Activated CD4-positive, alpha-beta T cell treated with anti-CD3 and anti-CD28 coated beads, Interleukin-2, amount 10 ng/mL, durations not matched to agents 7 days and 5 days (primary cell): Measurements from ENCODE around the gene URI1. TPM values are rescaled to one million over a fixed set of nuclear protein-coding genes. Genes with fewer than 3 reads are reported as not detected.
"Not testable (repeated sequence)": the region's sequence is repeated elsewhere in the genome, so short reads cannot be mapped to it uniquely, and the experiment has no call there.

Experiments used
- CTCF ChIA-PET: fragments of 350-600 bp; sonication (Branson Sonifier 250); formaldehyde crosslinking; loops from one replicate; lab custom pipeline; 2021; ENCODE audit warnings: antibody characterized with exemption; lab: Charles Lee
- POLR2A ChIA-PET: fragments of 350-600 bp; sonication (Branson Sonifier 250); formaldehyde crosslinking; loops from one replicate; lab custom pipeline; 2021; ENCODE audit warnings: antibody characterized with exemption; lab: Charles Lee
- DNase-seq: peaks from one replicate; pipeline ENCODE4 v3.0.0-alpha.2; 2020
- H3K27ac Mint-ChIP-seq: one replicate; pipeline ENCODE4 v1.8.0; 2021; ENCODE audit warnings: mild to moderate bottlenecking, moderate library complexity, mixed read lengths
- H3K27me3 Mint-ChIP-seq: one replicate; pipeline ENCODE4 v1.8.0; 2021; ENCODE audit warnings: mixed read lengths
- H3K36me3 Mint-ChIP-seq: one replicate; pipeline ENCODE4 v1.8.0; 2021; ENCODE audit warnings: low read depth, mixed read lengths
- H3K4me1 Mint-ChIP-seq: one replicate; pipeline ENCODE4 v1.8.0; 2021; ENCODE audit warnings: mixed read lengths
- H3K4me3 Mint-ChIP-seq: one replicate; pipeline ENCODE4 v1.8.0; 2021; ENCODE audit warnings: mild to moderate bottlenecking, moderate library complexity, mixed read lengths
- H3K9me3 Mint-ChIP-seq: one replicate; pipeline ENCODE4 v1.8.0; 2021; ENCODE audit warnings: mixed read lengths
- total RNA-seq, 2 experiments: library from RNA; stranded (reverse); gene quantifications; one replicate each; pipeline ENCODE4 v1.2.3, GENCODE V29; 2021

The URI1 gene
- total RNA-seq = 10 to 100 TPM; 54.8 to 54.9 TPM

DNA sequence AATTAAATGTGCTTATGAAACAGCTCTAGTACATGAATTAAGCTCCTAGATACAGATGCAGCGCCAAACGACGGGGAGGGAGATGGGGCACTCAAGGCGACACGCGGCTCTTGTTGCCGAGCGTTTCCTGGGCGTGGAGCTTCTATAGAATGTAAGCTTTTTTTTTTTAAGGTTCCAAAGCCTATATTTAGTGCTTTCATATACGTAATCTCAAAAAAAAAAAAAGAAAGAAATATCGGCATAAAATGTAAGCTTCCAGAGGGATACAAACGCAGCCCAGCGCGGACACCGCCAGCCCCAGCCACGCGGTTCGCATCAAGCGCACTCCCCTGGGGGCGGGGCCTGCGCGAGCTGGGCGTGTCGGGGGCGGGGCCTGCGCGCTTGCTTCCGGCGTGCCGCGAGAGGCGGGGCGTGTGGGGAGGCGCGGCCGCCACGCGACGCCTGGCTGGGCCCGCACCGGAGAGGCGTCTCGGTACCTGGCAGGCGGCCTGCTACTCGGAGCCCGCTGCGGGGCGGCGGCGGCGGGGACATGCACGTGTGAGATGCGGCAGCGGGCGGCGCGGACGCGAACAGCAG is at the start of gene URI1:
Gene URI1, plus strand, starts transcription at position 412 of the 576 bp plus-strand sequence. CDS start 309 bp downstream, outside the sequence.
- peak; percentile 91 for DNase-seq
- Mint-ChIP-seq H3K27ac (peak within 1 kb of the TSS; percentile 94), H3K36me3 (peaks cover 24% of the 10 kb centered on the region), H3K4me1 (peaks cover 39% of the 10 kb centered on the region), H3K9me3 (peaks cover 14% of the 10 kb centered on the region), H3K27me3 (no peaks in the 10 kb centered on the region), H3K4me3 (peak within 1 kb of the TSS; percentile 96)
- CTCF ChIA-PET = interaction anchor here (0.6 to 1.3 kb wide), 10 partner anchors 18 to 396 kb away, joined by 3 to 5 read pairs (median 3); no protein-coding TSS in a partner anchor
- POLR2A ChIA-PET = interaction anchor here (0.6 to 0.7 kb wide), 3 partner anchors 46 to 229 kb away, joined by 3 read pairs; no protein-coding TSS in a partner anchor

- ChIA-PET POLR2A (no interaction called here), CTCF (no interaction called here)
- no peak for DNase-seq
- H3K27ac Mint-ChIP-seq = no peak overlapping the region
- H3K4me1 Mint-ChIP-seq = no peaks in the 10 kb centered on the region
- H3K4me3 Mint-ChIP-seq = no peak overlapping the region
- H3K9me3 Mint-ChIP-seq = peaks cover 3% of the 10 kb centered on the region
- peaks cover 7% of the 10 kb centered on the region for H3K27me3 Mint-ChIP-seq
- H3K36me3 Mint-ChIP-seq = no peaks in the 10 kb centered on the region
Measured at GRCh38 chr19:29893606-29894284, 48.3 kb upstream of the URI1 start.

GRCh38 chr19:29896802-29897201 is 45.2 kb upstream of the URI1 start:
- Mint-ChIP-seq H3K4me1 (no peaks in the 10 kb centered on the region), H3K36me3 (no peaks in the 10 kb centered on the region), H3K27me3 (peaks cover 7% of the 10 kb centered on the region), H3K4me3 (no peak overlapping the region), H3K27ac (no peak overlapping the region), H3K9me3 (no peaks in the 10 kb centered on the region)
- CTCF ChIA-PET = interaction anchor here (1.4 kb wide), 1 partner anchor 11 kb away, joined by 3 read pairs; no protein-coding TSS in a partner anchor
- POLR2A ChIA-PET = no interaction called here
- DNase-seq = no peak

DNA sequence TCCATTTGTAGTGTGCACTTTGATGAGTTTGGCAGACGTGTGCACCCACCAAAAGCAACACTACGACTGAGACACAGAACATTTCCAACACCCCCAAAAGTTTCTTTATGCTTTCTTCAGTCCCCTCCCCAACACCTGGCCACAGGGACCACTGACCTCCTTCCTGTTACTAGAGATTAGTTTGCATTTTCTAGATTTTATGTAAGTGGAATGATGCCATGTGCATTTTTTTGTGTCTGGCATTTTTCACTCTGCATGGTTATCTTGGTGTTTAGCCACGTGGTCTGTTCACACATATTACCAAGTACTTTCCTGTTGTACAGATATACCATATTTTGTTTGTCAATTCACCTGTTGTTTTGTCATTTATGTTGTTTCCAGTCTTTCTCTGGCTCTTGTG is 44.6 kb upstream of the URI1 start:
- DNase-seq = no peak
- no peaks in the 10 kb centered on the region for H3K36me3 Mint-ChIP-seq
- no peaks in the 10 kb centered on the region for H3K9me3 Mint-ChIP-seq
- H3K27ac Mint-ChIP-seq = no peak overlapping the region
- H3K4me3 Mint-ChIP-seq = no peak overlapping the region
- no peaks in the 10 kb centered on the region for H3K4me1 Mint-ChIP-seq
- POLR2A ChIA-PET = no interaction called here
- CTCF ChIA-PET = no interaction called here
- peaks cover 7% of the 10 kb centered on the region for H3K27me3 Mint-ChIP-seq

DNA sequence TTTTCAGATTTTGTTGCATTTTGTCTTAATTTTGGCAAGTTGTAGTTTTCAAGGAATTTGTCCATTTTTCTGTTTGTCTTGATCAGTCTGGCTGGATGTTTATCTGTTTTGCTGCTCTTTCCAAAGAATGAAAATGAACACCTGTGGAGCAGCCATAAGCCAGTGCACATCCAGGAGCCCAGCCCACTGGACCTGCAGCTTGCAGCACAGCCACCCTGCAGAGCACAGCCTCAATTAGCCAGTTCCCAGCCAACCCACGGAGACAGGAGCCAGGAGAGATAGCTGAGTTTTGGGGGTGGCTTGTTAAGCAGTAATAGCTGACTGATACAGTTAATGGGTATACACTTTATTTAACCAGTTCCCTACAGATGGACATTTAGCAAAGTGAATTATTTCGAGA is 38.0 kb upstream of the URI1 start:
- Mint-ChIP-seq H3K27ac (no peak overlapping the region), H3K4me3 (no peak overlapping the region), H3K4me1 (no peaks in the 10 kb centered on the region), H3K36me3 (no peaks in the 10 kb centered on the region), H3K9me3 (no peaks in the 10 kb centered on the region), H3K27me3 (no peaks in the 10 kb centered on the region)
- no peak for DNase-seq
- CTCF ChIA-PET = interaction anchor here (1.4 kb wide), 1 partner anchor 10 kb away, joined by 3 read pairs; no protein-coding TSS in a partner anchor
- POLR2A ChIA-PET = no interaction called here

DNA sequence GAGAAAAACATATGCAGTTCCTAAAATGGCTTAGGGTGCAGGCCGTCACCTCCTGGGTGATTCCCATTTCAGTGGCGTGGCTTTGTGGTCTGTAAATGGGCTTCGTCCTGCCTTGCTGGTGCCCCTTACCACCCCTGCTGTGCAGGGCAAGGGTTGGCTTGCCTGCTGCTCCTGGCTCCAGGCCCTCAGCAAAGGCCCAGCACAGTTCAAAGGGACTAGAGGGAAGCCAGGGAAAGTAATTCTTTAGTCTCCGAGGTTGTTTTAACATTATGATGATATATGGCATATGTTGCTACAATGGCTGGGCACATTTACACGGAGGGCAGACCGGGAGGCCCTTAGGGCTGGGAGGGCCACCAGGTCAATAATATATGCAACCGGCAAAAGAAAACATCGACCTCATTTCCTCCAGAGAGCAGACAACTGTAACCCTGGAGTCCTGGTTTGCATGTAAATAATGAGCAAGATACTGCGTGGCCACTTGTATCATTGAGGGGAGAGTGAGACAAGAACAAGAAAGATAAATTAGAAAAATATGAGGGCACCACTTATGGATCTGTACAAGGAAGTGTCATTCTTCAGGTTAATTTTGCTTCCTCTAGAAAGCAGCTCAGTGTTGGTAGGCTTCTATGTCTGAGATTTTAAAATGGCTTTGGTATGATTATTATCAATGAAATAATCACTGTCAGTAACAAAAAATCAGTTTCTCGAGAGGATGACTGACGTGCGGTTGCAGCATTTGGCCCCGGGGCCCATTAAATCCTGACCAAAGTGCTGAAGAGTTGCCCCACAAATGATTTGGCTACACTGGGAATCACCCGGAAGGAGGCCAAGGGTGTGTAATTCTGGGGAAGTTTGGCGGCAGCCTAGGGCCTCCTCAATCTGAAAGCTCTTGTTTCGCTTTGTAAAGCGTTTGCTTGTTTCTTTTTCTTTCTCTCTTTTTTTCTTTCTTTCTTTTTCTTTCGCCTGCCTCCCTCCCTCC is 32.8 kb upstream of the URI1 start:
- POLR2A ChIA-PET = no interaction called here
- Mint-ChIP-seq H3K9me3 (no peaks in the 10 kb centered on the region), H3K4me1 (no peaks in the 10 kb centered on the region), H3K27me3 (no peaks in the 10 kb centered on the region), H3K36me3 (no peaks in the 10 kb centered on the region), H3K27ac (no peak overlapping the region), H3K4me3 (no peak overlapping the region)
- no peak for DNase-seq
- CTCF ChIA-PET = interaction anchor here (0.6 kb wide), 1 partner anchor 84 kb away, joined by 3 read pairs; no protein-coding TSS in a partner anchor

- no peak for DNase-seq
- ChIA-PET CTCF (no interaction called here), POLR2A (no interaction called here)
- Mint-ChIP-seq H3K27me3 (peaks cover 9% of the 10 kb centered on the region), H3K4me3 (no peak overlapping the region), H3K36me3 (no peaks in the 10 kb centered on the region), H3K9me3 (no peaks in the 10 kb centered on the region), H3K27ac (no peak overlapping the region), H3K4me1 (no peaks in the 10 kb centered on the region)
Measured at GRCh38 chr19:29914933-29915332, 27.1 kb upstream of the URI1 start.

DNA sequence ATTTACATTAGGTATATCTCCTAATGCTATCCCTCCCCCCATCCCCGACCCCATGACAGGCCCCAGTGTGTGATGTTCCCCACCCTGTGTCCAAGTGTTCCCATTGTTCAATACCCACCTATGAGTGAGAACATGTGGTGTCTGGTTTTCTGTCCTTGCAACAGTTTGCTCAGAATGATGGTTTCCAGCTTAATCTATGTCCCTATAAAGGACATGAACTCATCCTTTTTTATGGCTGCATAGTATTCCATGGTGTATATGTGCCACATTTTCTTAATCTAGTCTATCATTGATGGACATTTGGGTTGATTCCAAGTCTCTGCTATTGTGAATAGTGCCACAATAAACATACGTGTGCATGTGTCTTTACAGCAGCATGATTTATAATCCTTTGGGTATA is 26.2 kb upstream of the URI1 start:
- H3K9me3 Mint-ChIP-seq, H3K27ac Mint-ChIP-seq, CTCF ChIA-PET, H3K4me1 Mint-ChIP-seq, H3K36me3 Mint-ChIP-seq, POLR2A ChIA-PET, H3K27me3 Mint-ChIP-seq, DNase-seq, H3K4me3 Mint-ChIP-seq: not testable (repeated sequence)

- POLR2A ChIA-PET = no interaction called here
- H3K36me3 Mint-ChIP-seq = no peaks in the 10 kb centered on the region
- no peak overlapping the region for H3K4me3 Mint-ChIP-seq
- no peaks in the 10 kb centered on the region for H3K9me3 Mint-ChIP-seq
- H3K4me1 Mint-ChIP-seq = no peaks in the 10 kb centered on the region
- peaks cover 9% of the 10 kb centered on the region for H3K27me3 Mint-ChIP-seq
- CTCF ChIA-PET = no interaction called here
- H3K27ac Mint-ChIP-seq = no peak overlapping the region
- DNase-seq = no peak
Measured at GRCh38 chr19:29917911-29918310, 24.1 kb upstream of the URI1 start.

DNA sequence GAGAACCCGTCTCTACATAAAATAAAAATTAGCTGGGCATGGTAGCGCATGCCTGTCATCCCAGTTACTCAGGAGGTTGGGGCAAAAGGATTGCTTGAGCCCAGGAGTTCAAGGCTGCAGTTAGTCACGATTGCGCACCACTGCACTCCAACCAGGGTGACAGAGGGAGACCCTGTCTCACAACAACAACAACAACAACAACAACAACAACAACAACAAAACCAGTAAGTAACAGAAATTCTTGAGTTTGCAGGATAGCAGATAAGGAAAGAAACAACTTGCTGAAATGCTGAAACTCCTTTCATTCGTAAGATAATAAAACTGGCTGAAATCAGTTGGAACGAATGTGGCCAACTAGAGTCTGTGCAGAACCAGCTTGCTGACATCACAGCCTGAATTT is 23.1 kb upstream of the URI1 start:
- Mint-ChIP-seq H3K27me3 (peaks cover 9% of the 10 kb centered on the region), H3K4me1 (no peaks in the 10 kb centered on the region), H3K4me3 (no peak overlapping the region), H3K9me3 (no peaks in the 10 kb centered on the region), H3K36me3 (no peaks in the 10 kb centered on the region), H3K27ac (no peak overlapping the region)
- ChIA-PET POLR2A (no interaction called here), CTCF (no interaction called here)
- no peak for DNase-seq

- Mint-ChIP-seq H3K27ac (no peak overlapping the region), H3K4me1 (peaks cover under 1% of the 10 kb centered on the region), H3K27me3 (no peaks in the 10 kb centered on the region), H3K36me3 (no peaks in the 10 kb centered on the region), H3K9me3 (no peaks in the 10 kb centered on the region), H3K4me3 (no peak overlapping the region)
- ChIA-PET POLR2A (no interaction called here), CTCF (interaction anchor here (0.6 kb wide), 1 partner anchor 200 kb away, joined by 3 read pairs; no protein-coding TSS in a partner anchor)
- DNase-seq = no peak
Measured at GRCh38 chr19:29922972-29923371, 19.1 kb upstream of the URI1 start.

DNA sequence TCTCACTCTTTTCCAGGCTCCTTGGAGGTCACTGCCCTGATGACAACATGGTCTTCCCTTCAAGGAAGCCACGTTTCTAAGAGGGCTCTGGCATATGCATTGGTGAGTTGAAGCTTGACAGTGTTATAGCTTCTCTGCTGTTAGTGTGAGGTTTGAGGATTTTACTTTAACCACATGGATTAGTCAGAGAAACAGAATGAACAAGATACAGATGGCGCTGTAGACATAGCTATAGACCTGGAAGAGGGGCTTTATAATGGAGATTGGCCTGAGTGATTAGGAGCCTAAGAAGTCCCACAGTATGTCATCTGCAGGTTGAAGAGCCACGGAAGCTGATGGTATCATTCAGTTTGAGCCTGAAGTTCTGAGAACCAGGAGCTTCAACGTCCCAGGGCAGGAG is 18.4 kb upstream of the URI1 start:
- Mint-ChIP-seq H3K9me3 (no peaks in the 10 kb centered on the region), H3K36me3 (no peaks in the 10 kb centered on the region), H3K4me1 (peaks cover 5% of the 10 kb centered on the region), H3K4me3 (no peak overlapping the region), H3K27ac (no peak overlapping the region), H3K27me3 (no peaks in the 10 kb centered on the region)
- DNase-seq = no peak
- ChIA-PET POLR2A (no interaction called here), CTCF (interaction anchor here (0.6 to 1.0 kb wide), 2 partner anchors 18 to 37 kb away, joined by 3 read pairs; no protein-coding TSS in a partner anchor)
